Osteoblast (primary cell): ENCODE results near the gene FAM20C. TPM values are rescaled to one million over a fixed set of nuclear protein-coding genes. Genes with fewer than 3 reads are reported as not detected.

Source experiments
- DNase-seq: peaks from one replicate; pipeline ENCODE4 v3.0.0; 2011; ENCODE audit warnings: low spot score, mixed read lengths; ENCODE audit not compliant: insufficient read length; ENCODE audit errors: missing footprints
- H2AFZ ChIP-seq: 2 replicates; pipeline ENCODE4 v1.6.0; 2011; ENCODE audit warnings: mild to moderate bottlenecking, low read length
- H3K27ac ChIP-seq: 2 replicates; pipeline ENCODE4 v1.5.1; 2011; ENCODE audit warnings: mild to moderate bottlenecking, low read depth, low read length, moderate library complexity
- H3K27me3 ChIP-seq: 2 replicates; pipeline ENCODE4 v1.6.0; 2012; ENCODE audit warnings: mild to moderate bottlenecking, control low read depth, inconsistent platforms, low read length, moderate library complexity; ENCODE audit not compliant: insufficient read depth
- H3K36me3 ChIP-seq: 2 replicates; pipeline ENCODE4 v1.5.1; 2011; ENCODE audit warnings: mild to moderate bottlenecking, low read length, control low read depth, moderate library complexity; ENCODE audit not compliant: insufficient read depth
- H3K4me1 ChIP-seq: 2 replicates; pipeline ENCODE4 v1.5.1; 2011; ENCODE audit warnings: mild to moderate bottlenecking, low read length, control low read depth, moderate library complexity; ENCODE audit not compliant: insufficient read depth
- H3K4me2 ChIP-seq: 2 replicates; pipeline ENCODE4 v1.6.0; 2011; ENCODE audit warnings: mild to moderate bottlenecking, low read length; ENCODE audit not compliant: insufficient read depth
- H3K4me3 ChIP-seq: fragments of 200-600 bp; sonication (generic); 3 replicates; pipeline ENCODE4 v1.5.1; 2012; ENCODE audit warnings: mild to moderate bottlenecking, low read length, inconsistent platforms; ENCODE audit not compliant: insufficient read depth
- H3K79me2 ChIP-seq: 2 replicates; pipeline ENCODE4 v1.6.0; 2012; ENCODE audit warnings: mild to moderate bottlenecking, low read length, control low read depth, inconsistent platforms; ENCODE audit not compliant: insufficient read depth
- H3K9me3 ChIP-seq: 2 replicates; pipeline ENCODE4 v1.5.1; 2011; ENCODE audit warnings: low read depth, low read length, control low read depth
- H4K20me1 ChIP-seq: 2 replicates; pipeline ENCODE4 v1.6.0; 2012; ENCODE audit warnings: mild to moderate bottlenecking, low read length, control low read depth; ENCODE audit not compliant: insufficient read depth
- total RNA-seq: library from RNA; depleted of rRNA; stranded (reverse); fragments of >200 nt; gene quantifications from 2 replicates; pipeline ENCODE4 v1.2.3, GENCODE V29; 2012
- TF ChIP-seq, protein P1 (sequence below): IDR thresholded peaks from 2 replicates; pipeline ENCODE4 v1.5.1; 2011; ENCODE audit warnings: mild to moderate bottlenecking, low read depth, low read length, moderate library complexity; ENCODE audit errors: extremely low read depth

The FAM20C gene
- total RNA-seq, 1 donor, result 46.0 TPM

DNA sequence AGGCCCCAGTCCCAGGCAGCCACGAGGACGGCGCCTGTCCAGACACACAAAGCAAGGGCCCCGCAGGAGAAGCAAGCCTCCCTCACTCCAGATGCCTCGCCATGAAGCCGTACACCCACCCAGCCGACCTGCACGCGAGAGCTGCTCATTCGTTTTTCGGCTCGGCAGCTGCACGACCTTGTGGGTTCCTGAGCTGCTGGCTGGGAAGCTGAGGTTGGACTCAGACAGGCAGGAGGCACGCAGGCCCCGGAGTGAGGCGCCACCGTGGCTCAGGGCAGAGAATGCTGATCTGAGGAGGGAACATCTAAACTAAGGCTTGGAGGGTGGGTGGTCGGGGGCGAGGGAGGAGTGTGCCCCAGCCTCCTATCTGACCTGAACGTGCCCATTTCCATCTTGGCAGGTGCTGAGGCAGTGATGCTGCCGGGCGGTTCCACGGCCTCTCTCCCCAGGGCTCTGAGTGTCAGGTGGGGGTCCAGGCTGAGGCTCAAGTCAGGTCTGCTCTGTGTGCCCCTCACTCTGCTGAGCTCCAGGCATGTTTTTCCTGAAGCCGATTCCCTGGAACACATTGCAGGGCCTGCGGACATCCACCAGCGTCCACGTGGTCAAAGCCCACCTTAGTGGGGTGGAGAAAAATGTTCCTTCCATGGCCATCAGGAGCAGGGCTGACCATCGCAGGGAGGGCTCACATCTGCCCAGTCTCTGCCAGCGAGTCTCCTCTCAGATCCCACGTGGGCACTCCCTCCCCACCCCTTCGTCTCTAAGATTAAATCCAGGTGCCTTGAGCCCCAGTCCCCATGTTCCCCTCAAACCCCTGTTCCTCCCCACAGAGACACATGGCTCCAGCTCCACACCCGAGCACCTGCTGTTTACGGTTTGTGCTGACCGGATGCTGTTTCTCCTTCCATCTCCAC lies 28.1 kb upstream of the FAM20C start:
- H3K4me3 ChIP-seq, result no peak overlapping the region
- no peak overlapping the region for H2AFZ ChIP-seq
- H3K4me1 ChIP-seq, result peaks cover 4% of the 10 kb centered on the region
- no peaks in the 10 kb centered on the region for H3K9me3 ChIP-seq
- H3K4me2 ChIP-seq, result no peak overlapping the region
- H4K20me1 ChIP-seq, result no peaks in the 10 kb centered on the region
- H3K27ac ChIP-seq, result no peak overlapping the region
- peaks cover 29% of the 10 kb centered on the region for H3K27me3 ChIP-seq
- TF ChIP-seq, protein P1, sequence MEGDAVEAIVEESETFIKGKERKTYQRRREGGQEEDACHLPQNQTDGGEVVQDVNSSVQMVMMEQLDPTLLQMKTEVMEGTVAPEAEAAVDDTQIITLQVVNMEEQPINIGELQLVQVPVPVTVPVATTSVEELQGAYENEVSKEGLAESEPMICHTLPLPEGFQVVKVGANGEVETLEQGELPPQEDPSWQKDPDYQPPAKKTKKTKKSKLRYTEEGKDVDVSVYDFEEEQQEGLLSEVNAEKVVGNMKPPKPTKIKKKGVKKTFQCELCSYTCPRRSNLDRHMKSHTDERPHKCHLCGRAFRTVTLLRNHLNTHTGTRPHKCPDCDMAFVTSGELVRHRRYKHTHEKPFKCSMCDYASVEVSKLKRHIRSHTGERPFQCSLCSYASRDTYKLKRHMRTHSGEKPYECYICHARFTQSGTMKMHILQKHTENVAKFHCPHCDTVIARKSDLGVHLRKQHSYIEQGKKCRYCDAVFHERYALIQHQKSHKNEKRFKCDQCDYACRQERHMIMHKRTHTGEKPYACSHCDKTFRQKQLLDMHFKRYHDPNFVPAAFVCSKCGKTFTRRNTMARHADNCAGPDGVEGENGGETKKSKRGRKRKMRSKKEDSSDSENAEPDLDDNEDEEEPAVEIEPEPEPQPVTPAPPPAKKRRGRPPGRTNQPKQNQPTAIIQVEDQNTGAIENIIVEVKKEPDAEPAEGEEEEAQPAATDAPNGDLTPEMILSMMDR, result no peak
- no peaks in the 10 kb centered on the region for H3K79me2 ChIP-seq
- peak; percentile 84 for DNase-seq
- no peaks in the 10 kb centered on the region for H3K36me3 ChIP-seq

GRCh38 chr7:164882-165660 lies 27.3 kb upstream of the FAM20C start:
- H2AFZ ChIP-seq, result no peak overlapping the region
- no peak overlapping the region for H3K27ac ChIP-seq
- no peaks in the 10 kb centered on the region for H3K79me2 ChIP-seq
- peaks cover 29% of the 10 kb centered on the region for H3K27me3 ChIP-seq
- no peaks in the 10 kb centered on the region for H3K9me3 ChIP-seq
- no peak overlapping the region for H3K4me2 ChIP-seq
- H3K4me1 ChIP-seq, result peaks cover 4% of the 10 kb centered on the region
- no peaks in the 10 kb centered on the region for H3K36me3 ChIP-seq
- no peaks in the 10 kb centered on the region for H4K20me1 ChIP-seq
- peak; percentile 69 for DNase-seq
- TF ChIP-seq, protein P1, result no peak
- H3K4me3 ChIP-seq, result no peak overlapping the region

DNA sequence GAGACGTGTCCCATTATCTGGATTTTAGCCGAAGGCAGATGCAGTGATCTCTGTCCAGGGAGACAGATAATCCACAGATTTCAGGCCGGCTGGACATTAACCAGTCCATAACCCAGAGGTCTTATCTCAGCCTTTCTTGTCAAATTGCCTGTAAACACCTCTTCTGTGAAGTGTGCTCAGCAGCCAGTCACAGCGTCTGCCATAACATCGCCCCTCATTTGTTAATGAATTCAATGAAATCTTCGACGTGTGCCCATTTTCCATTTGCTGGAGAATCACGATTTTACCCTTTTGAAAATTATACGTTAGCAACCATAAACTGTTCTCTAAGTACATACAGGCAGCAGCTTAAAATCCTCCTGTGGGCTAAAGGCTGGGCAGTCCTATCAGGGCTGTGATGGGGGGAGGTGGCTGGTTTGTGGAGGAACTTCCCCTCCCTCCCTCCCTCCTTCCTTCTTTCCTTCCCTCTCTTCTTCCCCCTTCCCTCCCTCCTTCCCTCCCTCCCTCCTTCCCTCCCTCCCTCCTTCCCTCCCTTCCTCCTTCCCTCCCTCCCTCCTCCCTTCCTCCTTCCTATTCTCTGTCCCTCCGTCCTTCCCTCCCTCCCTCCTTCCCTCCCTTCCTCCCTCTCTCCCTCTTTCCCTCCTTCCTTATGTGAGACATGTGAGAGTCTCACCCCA lies 26.6 kb upstream of the FAM20C start:
- H3K4me2 ChIP-seq, result no peak overlapping the region
- peaks cover 4% of the 10 kb centered on the region for H3K4me1 ChIP-seq
- peak; percentile 74 for DNase-seq
- H3K36me3 ChIP-seq, result no peaks in the 10 kb centered on the region
- peaks cover 29% of the 10 kb centered on the region for H3K27me3 ChIP-seq
- H3K4me3 ChIP-seq, result no peak overlapping the region
- no peak overlapping the region for H3K27ac ChIP-seq
- TF ChIP-seq, protein P1, result no peak
- no peaks in the 10 kb centered on the region for H3K9me3 ChIP-seq
- H3K79me2 ChIP-seq, result no peaks in the 10 kb centered on the region
- no peak overlapping the region for H2AFZ ChIP-seq
- no peaks in the 10 kb centered on the region for H4K20me1 ChIP-seq
